Calu3 (cell line): ENCODE measurements around the gene UNC119B. TPM values are rescaled to one million over a fixed set of nuclear protein-coding genes. Genes with fewer than 3 reads are reported as not detected.

Experiments used
- BruUV-seq: library from RNA; stranded (reverse); fragments of 400-500 nt; replicated peaks from 2 replicates; lab custom pipeline; 2021; lab: Mats Ljungman, UMichigan
- CTCF ChIA-PET: fragments of 300-600 bp; sonication (Branson Sonifier 250); formaldehyde crosslinking; loops from one replicate; lab custom pipeline; 2022; ENCODE audit warnings: antibody characterized with exemption; lab: Charles Lee
- DNase-seq: peaks from one replicate; pipeline ENCODE4 v3.0.0; 2022
- H3K27ac Mint-ChIP-seq: one replicate; pipeline ENCODE4 v1.8.0; 2022; ENCODE audit warnings: mixed read lengths; ENCODE audit not compliant: unreplicated experiment
- H3K27me3 Mint-ChIP-seq: one replicate; pipeline ENCODE4 v1.8.0; 2022; ENCODE audit warnings: mixed read lengths; ENCODE audit not compliant: unreplicated experiment
- H3K36me3 Mint-ChIP-seq: one replicate; pipeline ENCODE4 v1.8.0; 2022; ENCODE audit warnings: mild to moderate bottlenecking, moderate library complexity, mixed read lengths; ENCODE audit not compliant: insufficient read depth, unreplicated experiment
- H3K4me1 Mint-ChIP-seq: one replicate; pipeline ENCODE4 v1.8.0; 2022; ENCODE audit warnings: mild to moderate bottlenecking, low read depth, mixed read lengths; ENCODE audit not compliant: unreplicated experiment
- H3K4me3 Mint-ChIP-seq: one replicate; pipeline ENCODE4 v1.8.0; 2022; ENCODE audit warnings: mild to moderate bottlenecking, low read depth, moderate library complexity, mixed read lengths; ENCODE audit not compliant: unreplicated experiment
- H3K9me3 Mint-ChIP-seq: one replicate; pipeline ENCODE4 v1.8.0; 2022; ENCODE audit warnings: low read depth, mixed read lengths; ENCODE audit not compliant: unreplicated experiment
- intact Hi-C: fragments of 100-400 bp; cut with micrococcal nuclease; formaldehyde crosslinking; loops from one replicate; pipeline ENCODE4 v1.10.0; 2022; ENCODE audit not compliant: unreplicated experiment
- total RNA-seq: library from RNA; stranded (reverse); gene quantifications from 2 replicates; pipeline ENCODE4 v1.2.3, GENCODE V29; 2022
- TF ChIP-seq, protein P1 (sequence below): fragments of 200-600 bp; IDR thresholded peaks from one replicate; pipeline ENCODE4 v1.8.0; 2022; ENCODE audit warnings: antibody characterized with exemption; ENCODE audit not compliant: unreplicated experiment

The UNC119B gene
- total RNA-seq, 1 experiment from 2014 or later = 33.5 TPM

GRCh38 chr12:120689397-120690082 is 20.7 kb upstream of the UNC119B start:
- intact Hi-C loops = loop anchor here (2.0 kb wide), 1 partner anchor 21 kb away; the partner anchor contains the start of gene UNC119B
- Mint-ChIP-seq H3K9me3 (no peaks in the 10 kb centered on the region), H3K27me3 (no peaks in the 10 kb centered on the region), H3K27ac (peak overlapping the region; percentile 63), H3K4me1 (peaks cover 43% of the 10 kb centered on the region), H3K4me3 (peak overlapping the region; percentile 91), H3K36me3 (peaks cover 48% of the 10 kb centered on the region)
- CTCF ChIA-PET = interaction anchor here (0.6 to 1.3 kb wide), 5 partner anchors 9 to 108 kb away, joined by 3 to 7 read pairs (median 3); partner anchors contain the start of gene POP5
- BruUV-seq = no TSS peak
- TF ChIP-seq, protein P1, sequence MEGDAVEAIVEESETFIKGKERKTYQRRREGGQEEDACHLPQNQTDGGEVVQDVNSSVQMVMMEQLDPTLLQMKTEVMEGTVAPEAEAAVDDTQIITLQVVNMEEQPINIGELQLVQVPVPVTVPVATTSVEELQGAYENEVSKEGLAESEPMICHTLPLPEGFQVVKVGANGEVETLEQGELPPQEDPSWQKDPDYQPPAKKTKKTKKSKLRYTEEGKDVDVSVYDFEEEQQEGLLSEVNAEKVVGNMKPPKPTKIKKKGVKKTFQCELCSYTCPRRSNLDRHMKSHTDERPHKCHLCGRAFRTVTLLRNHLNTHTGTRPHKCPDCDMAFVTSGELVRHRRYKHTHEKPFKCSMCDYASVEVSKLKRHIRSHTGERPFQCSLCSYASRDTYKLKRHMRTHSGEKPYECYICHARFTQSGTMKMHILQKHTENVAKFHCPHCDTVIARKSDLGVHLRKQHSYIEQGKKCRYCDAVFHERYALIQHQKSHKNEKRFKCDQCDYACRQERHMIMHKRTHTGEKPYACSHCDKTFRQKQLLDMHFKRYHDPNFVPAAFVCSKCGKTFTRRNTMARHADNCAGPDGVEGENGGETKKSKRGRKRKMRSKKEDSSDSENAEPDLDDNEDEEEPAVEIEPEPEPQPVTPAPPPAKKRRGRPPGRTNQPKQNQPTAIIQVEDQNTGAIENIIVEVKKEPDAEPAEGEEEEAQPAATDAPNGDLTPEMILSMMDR = no peak
- no peak for DNase-seq

GRCh38 chr12:120690083-120690450 is 20.2 kb upstream of the UNC119B start:
- BruUV-seq = no TSS peak

GRCh38 chr12:120690978-120691377 is 19.3 kb upstream of the UNC119B start:
- Mint-ChIP-seq H3K27ac (no peak overlapping the region), H3K4me3 (peak overlapping the region; percentile 20), H3K27me3 (no peaks in the 10 kb centered on the region), H3K4me1 (peaks cover 43% of the 10 kb centered on the region), H3K36me3 (peaks cover 52% of the 10 kb centered on the region), H3K9me3 (no peaks in the 10 kb centered on the region)
- DNase-seq = no peak
- intact Hi-C loops = no loop called here
- BruUV-seq = no TSS peak
- CTCF ChIA-PET = no interaction called here
- TF ChIP-seq, protein P1 = no peak

More at GRCh38 chr12:120690083-120690450, 20.2 kb upstream of the UNC119B start:
- CTCF ChIA-PET = interaction anchor here (0.6 to 1.3 kb wide), 3 partner anchors 8 to 109 kb away, joined by 3 to 4 read pairs (median 3); partner anchors contain the start of gene POP5
- no peak overlapping the region for H3K27ac Mint-ChIP-seq
- peak overlapping the region; percentile 91 for H3K4me3 Mint-ChIP-seq
- H3K4me1 Mint-ChIP-seq = peaks cover 43% of the 10 kb centered on the region
- intact Hi-C loops = no loop called here
- DNase-seq = no peak
- H3K36me3 Mint-ChIP-seq = peaks cover 53% of the 10 kb centered on the region
- TF ChIP-seq, protein P1 = no peak
- H3K27me3 Mint-ChIP-seq = no peaks in the 10 kb centered on the region
- H3K9me3 Mint-ChIP-seq = no peaks in the 10 kb centered on the region

DNA sequence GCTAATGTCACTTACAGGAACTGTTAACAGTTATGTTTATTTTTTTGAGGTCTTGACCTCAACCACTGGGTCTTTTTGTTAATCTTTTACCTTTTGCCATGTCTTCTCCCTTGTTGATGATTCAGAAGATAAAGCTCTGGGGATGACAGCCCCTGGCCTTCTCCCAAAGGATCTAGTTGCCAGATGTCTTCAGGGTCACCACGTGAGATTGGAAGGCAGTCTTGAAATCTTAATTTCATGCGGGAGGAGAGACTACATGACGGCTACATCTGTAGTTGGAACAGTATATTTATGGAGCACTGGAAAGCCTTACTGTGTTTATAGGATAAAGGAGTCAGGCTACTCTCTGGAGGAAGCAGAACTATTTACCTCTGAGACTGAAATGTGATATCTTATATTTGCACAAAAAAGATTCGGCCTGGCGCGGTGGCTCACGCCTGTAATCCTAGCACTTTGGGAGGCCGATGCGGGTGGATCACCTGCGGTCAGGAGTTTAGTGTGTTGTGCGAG is 17.7 kb upstream of the UNC119B start:
- Mint-ChIP-seq H3K9me3 (no peaks in the 10 kb centered on the region), H3K36me3 (peaks cover 46% of the 10 kb centered on the region), H3K27me3 (no peaks in the 10 kb centered on the region), H3K4me1 (peaks cover 43% of the 10 kb centered on the region), H3K4me3 (peak overlapping the region; percentile 24), H3K27ac (no peak overlapping the region)
- DNase-seq = no peak
- CTCF ChIA-PET = no interaction called here
- TF ChIP-seq, protein P1 = no peak
- intact Hi-C loops = no loop called here
- no TSS peak for BruUV-seq
